ENCODE data around the gene SMIM38.

DNA sequence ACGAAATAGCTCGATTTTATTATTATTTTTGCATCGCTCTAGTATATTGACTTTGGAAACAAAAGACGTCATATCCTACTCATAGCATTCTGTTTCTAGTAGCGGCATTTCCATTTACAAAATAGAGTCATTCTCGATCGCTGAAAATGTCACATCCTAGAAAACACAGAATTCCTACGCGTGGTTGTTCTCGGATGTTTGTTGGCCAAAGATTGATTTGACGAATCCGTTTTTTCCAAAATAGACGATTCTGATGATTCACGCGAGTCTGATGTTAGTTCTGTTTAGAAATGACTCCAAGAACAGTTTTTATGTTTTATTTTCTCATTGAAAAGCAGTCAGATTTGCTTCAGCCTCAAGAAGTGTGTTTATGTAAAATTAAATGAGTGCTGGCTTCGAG, 47.6 kb downstream of the SMIM38 start:
- TF ChIP-seq EZH2 (IDR thresholded peaks at IDR 0.05; ENCODE audit: borderline replicate concordance, low read depth, low read length, severe bottlenecking) = no peak
- TF ChIP-seq, protein P1, sequence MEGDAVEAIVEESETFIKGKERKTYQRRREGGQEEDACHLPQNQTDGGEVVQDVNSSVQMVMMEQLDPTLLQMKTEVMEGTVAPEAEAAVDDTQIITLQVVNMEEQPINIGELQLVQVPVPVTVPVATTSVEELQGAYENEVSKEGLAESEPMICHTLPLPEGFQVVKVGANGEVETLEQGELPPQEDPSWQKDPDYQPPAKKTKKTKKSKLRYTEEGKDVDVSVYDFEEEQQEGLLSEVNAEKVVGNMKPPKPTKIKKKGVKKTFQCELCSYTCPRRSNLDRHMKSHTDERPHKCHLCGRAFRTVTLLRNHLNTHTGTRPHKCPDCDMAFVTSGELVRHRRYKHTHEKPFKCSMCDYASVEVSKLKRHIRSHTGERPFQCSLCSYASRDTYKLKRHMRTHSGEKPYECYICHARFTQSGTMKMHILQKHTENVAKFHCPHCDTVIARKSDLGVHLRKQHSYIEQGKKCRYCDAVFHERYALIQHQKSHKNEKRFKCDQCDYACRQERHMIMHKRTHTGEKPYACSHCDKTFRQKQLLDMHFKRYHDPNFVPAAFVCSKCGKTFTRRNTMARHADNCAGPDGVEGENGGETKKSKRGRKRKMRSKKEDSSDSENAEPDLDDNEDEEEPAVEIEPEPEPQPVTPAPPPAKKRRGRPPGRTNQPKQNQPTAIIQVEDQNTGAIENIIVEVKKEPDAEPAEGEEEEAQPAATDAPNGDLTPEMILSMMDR (IDR thresholded peaks at IDR 0.05; ENCODE audit: borderline replicate concordance, extremely low read depth, low read length, poor library complexity, severe bottlenecking) = no peak

All from DND-41 (cell line).